Stimulated activated CD8-positive, alpha-beta memory T cell treated with anti-CD3 and anti-CD28 coated beads, Interleukin-15, amount 100 ng/mL, for 24 hours (primary cell): Measurements from ENCODE around the gene ARHGEF39.
"Not testable (repeated sequence)": the region's sequence is repeated elsewhere in the genome, so short reads cannot be mapped to it uniquely, and the experiment has no call there.

Source experiments
- DNase-seq: peaks from one replicate; pipeline ENCODE4 v3.0.0-alpha.2; 2020; ENCODE audit warnings: low read depth

Gene ARHGEF39

DNA sequence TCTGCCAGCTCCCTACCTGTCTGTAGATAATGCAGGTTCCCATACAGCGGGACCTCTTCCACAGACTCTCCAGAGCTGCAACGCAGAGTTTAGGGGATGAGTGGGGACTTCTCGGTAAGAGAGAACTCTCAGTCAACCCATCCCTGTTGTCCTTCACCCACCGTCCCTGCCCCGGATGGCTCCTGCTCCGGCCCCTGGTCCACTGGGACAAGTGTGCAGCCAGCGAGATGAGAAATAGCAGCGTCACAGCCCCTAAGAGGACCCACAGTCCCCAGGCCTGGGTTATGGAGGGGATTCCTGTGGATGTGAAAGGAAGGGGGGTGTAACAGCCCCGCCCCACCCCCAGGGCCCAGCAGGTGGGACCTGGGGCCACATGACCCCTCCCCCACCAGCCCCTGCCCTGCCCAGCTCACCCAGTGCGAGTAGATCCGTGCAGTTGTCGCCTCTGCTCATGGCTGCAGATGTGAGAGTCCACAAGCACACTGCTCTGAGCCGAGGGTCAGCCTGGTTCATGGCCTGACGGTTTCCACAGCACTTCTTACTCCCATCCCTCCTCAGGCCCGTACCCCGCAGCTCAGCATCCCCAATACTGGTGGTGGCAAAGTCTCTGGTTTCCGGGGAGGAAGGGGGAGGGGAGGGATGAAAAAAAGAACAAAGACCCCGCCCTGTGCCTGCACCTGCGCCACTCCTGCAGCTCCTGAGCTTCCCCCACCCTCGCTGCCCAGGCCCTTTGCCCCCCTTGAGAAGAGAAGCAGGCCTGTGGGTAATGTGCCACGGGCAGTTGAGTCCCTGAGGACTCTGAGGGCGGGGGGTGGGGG lies 14.4 kb downstream of the ARHGEF39 start, which contains the start of gene SIT1:
TSS of gene SIT1 (minus strand) at position 591 of the 818 bp plus-strand sequence. CDS start at position 513, 78 bp downstream.
- no peak for DNase-seq

GRCh38 chr9:35649431-35650340 lies 15.3 kb downstream of the ARHGEF39 start:
- DNase-seq, result no peak

GRCh38 chr9:35646533-35647265 lies 18.3 kb downstream of the ARHGEF39 start:
- DNase-seq, result peak; percentile 83

DNA sequence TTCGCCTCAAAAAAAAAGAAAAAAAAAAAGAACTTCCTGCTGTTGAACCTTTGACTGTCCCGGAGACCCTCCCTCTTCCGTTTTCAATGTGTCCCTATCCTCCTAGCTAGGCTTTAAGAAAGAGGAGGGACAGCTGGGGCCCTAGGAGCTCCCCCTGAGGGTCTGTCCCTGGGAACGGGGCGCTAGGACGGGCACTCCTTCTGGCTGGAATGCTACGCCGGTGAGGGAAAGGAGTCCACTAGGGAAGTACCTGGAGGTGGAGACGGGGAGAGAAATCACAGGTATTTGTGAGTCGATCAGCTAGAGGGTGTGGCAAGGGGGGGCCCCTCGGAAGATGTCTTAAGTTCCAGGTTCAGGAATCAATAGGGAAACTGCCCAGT lies 18.9 kb downstream of the ARHGEF39 start:
- no peak for DNase-seq

DNA sequence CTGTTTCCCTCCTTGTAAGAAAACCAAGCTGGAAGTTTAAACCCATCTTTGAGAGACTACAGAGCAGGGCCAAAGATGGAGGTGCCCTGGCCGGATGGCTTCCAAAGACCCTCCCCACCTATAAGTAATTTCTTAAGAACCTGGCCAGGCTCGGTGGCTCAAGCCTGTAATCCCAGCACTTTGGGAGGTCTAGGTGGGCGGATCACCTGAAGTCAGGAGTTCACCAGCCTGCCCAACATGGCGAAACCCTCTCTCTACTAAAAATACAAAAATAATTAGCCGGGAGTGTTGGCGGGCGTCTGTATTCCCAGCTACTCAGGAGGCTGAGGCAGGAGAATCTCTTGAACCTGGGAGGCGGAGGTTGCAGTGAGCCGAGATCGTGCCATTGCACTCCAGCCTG lies 19.3 kb downstream of the ARHGEF39 start:
- not testable (repeated sequence) for DNase-seq

- DNase-seq, result no peak
Measured at GRCh38 chr9:35643046-35643445, 21.9 kb downstream of the ARHGEF39 start.

DNA sequence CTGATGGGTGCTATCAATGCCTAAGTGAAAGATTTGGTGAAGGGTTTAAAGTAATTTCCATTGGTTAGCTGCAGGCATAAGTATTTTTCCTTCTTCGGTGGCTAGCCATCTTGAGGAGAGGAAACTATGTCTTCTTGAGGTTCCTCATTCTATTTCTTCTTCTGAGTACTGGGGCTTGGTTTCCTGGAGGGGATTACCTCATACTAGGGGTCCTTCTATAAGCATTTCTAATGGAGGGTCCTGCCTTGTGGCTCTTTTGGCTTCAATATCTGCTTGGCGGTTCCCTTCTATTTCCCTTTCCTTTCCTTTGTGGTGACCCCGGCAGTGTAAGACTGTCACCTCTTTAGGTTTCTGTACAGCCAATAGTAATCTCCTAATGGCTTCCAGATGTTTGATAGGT lies 23.5 kb downstream of the ARHGEF39 start:
- DNase-seq, result not testable (repeated sequence)

DNA sequence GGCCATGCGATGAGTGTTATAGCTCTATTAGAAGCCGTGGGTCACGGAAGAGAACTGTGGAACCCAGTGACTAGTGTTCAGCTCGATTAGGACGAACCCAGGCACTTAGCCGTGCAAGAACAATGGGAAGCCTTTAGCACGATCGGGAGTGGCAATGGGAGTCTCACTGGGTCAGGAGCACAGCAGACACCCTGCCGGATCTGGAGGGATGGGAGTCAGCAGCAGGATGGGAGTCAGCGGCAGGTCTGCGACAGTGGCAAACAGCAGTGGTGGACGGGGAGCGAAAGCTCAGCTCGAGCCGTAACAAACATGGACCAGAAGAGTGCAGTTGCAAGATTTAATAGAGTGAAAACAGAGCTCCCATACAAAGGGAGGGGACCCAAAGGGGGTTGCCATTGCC lies 24.6 kb downstream of the ARHGEF39 start:
- DNase-seq, result not testable (repeated sequence)

- DNase-seq, result no peak
Measured at GRCh38 chr9:35639631-35640030, 25.4 kb downstream of the ARHGEF39 start.

GRCh38 chr9:35639225-35639624 lies 25.8 kb downstream of the ARHGEF39 start:
- DNase-seq, result not testable (repeated sequence)

GRCh38 chr9:35638751-35639150 lies 26.2 kb downstream of the ARHGEF39 start:
- DNase-seq, result not testable (repeated sequence)

GRCh38 chr9:35637427-35637955 lies 27.5 kb downstream of the ARHGEF39 start:
- DNase-seq, result not testable (repeated sequence)

GRCh38 chr9:35636877-35637246 lies 28.1 kb downstream of the ARHGEF39 start:
- DNase-seq, result not testable (repeated sequence)

DNA sequence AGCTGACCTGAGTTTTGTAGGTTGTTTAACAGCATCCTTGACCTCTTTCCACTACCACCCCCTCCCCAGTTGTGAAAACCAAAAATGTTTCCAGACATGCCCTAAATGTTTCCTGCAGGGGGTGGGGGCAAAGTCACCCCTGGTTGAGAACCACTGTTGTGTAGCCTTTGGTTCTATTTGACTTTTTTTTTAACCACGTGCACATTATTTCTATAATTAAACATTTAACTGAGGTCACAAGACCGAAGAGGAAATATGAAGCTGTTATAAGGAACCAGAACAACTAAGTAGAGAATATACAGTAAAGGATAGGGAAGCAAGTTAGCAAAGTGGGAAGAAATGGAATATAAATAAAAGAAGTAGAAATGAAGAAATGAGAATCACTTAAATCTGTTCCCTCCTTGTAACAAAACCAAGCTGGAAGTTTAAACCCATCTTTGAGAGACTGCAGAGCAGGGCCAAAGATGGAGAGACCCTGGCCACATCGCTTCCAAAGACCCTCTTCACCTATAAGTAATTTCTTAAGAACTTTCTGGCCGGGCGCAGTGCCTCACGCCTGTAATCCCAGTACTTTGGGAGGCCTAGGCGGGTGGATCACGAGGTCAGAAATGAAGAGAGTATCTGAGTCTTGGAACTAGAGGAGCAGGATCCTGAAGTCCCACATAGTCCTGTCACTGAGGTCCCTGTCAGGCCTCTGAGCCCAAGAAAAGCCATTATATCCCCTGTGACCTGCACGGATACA lies 28.7 kb downstream of the ARHGEF39 start:
- no peak for DNase-seq

DNA sequence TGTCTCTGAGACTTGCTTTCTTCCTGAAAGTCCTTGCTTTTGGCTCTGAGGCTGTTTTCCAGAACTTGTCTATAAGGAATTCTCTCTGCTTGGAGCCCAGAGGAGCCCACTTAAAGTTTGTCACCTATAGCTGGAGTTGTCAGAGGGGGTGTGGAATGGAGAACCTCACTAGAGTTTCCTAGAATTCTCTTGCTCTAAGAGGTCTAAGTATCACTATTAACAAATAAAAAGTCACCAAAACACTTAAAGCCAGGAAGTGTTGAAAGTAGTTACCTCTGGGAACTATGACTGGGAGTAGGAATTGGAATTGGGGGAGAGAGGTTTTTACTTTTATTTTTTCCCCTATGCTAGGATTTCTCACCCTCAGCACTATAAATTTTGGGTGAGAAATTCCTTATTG lies 29.3 kb downstream of the ARHGEF39 start:
- DNase-seq, result no peak

GRCh38 chr9:35629597-35629996 lies 35.4 kb downstream of the ARHGEF39 start:
- no peak for DNase-seq

- no peak for DNase-seq
Measured at GRCh38 chr9:35628389-35628991, 36.5 kb downstream of the ARHGEF39 start.

DNA sequence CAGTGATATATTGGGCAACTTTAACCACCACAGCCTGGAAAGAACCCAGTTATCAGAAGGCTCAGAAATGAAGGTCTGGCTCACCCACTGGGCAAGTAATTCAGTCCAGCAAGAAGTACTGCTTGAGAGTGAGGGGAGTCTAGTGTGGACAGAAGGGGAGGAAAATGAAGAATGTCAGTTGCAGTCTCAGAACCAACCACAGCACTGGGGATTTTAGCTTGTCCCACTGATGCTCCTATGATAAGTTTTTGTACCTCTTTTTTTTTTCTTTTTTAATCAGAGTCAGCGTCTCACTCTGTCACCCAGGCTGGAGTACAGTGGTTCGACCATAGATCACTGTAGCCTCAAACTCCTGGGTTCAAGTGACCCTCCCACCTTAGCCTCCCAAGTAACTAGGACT lies 37.4 kb downstream of the ARHGEF39 start:
- DNase-seq, result no peak

GRCh38 chr9:35619800-35620158 lies 45.2 kb downstream of the ARHGEF39 start:
- DNase-seq, result no peak

DNA sequence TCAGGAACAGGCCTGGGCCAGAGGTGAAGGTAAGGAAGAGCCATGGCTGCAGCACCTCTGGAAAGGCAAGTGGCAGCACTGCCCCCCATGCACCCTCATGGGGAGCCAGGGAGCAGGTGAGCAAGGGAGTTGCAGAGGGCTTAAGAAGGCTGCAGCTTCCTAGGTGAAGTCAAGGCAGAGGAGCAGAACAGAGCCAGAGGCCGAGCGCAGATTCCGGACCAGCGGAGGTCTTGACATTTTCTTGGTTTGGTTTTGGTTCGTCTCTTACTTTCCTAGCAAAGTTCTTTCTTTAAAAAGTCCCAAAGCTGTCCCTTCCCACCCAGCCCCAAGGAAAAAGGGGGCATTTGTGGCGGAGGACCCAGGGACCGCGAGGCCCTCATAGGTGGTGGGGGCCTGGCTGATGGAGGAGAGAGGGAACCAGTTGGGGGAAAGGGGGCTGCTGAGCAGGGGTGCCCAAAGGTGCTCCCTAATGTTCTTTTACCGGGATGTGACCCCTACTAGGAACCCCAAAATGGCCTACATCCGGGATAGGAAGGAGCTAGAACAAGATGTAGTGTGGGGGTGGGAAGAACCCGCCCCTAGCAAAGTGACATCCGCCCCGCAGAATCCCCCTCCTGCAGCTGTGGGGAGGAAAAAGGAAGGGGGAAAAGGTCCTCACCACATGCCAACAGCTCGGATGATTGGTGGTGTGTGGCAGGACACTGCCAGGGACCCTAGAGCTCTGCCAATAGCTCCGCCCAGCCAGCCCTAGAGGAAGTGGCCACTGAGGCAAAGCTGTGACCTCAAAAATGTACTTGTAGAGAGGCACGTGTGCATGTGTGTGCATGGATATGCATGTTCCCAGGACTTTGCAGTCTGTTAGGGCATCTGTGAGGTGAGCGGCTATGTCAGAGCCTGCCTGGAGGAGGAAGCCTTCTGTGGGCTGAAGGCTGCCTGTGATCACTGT lies 45.9 kb downstream of the ARHGEF39 start:
- no peak for DNase-seq
